ENCODE measurements around the gene MUS81. TPM values are rescaled to one million over a fixed set of nuclear protein-coding genes. Genes with fewer than 3 reads are reported as not detected.

Gene MUS81
- total RNA-seq, 2 donors from 2014 or later: 64.3 to 68.6 TPM

DNA sequence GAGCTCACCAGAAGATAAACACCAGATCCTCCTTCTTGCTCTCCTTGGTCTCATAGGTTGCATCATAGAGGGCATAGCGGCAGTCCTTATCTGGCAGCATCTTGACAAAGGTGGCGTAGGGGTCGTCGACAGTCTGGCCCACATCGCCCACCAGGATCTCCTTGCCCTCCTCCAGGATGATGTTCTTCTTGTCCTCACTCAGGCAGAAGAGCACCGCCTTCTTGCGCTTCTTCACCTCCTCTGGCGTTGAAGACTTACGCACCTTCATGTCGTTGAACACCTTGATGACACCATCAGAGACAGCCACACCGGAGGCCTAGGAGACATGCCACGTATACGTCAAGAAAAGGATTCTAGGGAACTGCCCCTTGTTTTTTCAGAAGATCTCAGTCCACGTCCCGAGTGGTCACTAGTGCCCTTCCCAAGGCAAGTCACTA is 4.3 kb upstream of the MUS81 start:
- Histone ChIP-seq H3K9me3 (no peaks in the 10 kb centered on the region), H3K27me3 (replicated peaks; ENCODE audit: insufficient read depth) (no peaks in the 10 kb centered on the region), H3K36me3 (peaks cover 8 to 35% of the 10 kb centered on the region in 2 donors), H3K4me3 (peak overlapping the region in 1 of 2 donors; percentile 99), H3K27ac (peak overlapping the region in 1 of 2 donors; percentile 94), H3K4me1 (replicated peaks) (peaks cover 5% of the 10 kb centered on the region)
- 85% methylated on average over 15 of the region's 15 CpGs for WGBS
- DNase-seq (ENCODE audit: low spot score): no peak
- intact Hi-C loops (cut with DNase I): loop anchor here (2.0 kb wide), 1 partner anchor 33 kb away; the partner anchor contains the start of gene FIBP
- TF ChIP-seq CTCF (IDR thresholded peaks at IDR 0.05) (no peak), POLR2AphosphoS5 (IDR thresholded peaks at IDR 0.05) (no peak), POLR2A (IDR thresholded peaks at IDR 0.05) (no peak)

GRCh38 chr11:65856689-65857499 is 3.3 kb upstream of the MUS81 start:
- peak; percentile 81 for TF ChIP-seq POLR2AphosphoS5 (IDR thresholded peaks at IDR 0.05)
- peak; percentile 75 for TF ChIP-seq POLR2A (IDR thresholded peaks at IDR 0.05)
- TF ChIP-seq CTCF (IDR thresholded peaks at IDR 0.05): peak in 1 of 4 experiments; percentile 22
- intact Hi-C loops (cut with DNase I): loop anchor here (2.0 kb wide), 1 partner anchor 32 kb away; the partner anchor contains the start of gene FIBP
- WGBS: 2% methylated on average over 52 of the region's 57 CpGs
- Histone ChIP-seq H3K4me3 (peak overlapping the region; percentile 99), H3K36me3 (peaks cover 8 to 26% of the 10 kb centered on the region in 2 donors), H3K4me1 (replicated peaks) (peaks cover 12% of the 10 kb centered on the region), H3K9me3 (no peaks in the 10 kb centered on the region), H3K27me3 (replicated peaks; ENCODE audit: insufficient read depth) (no peaks in the 10 kb centered on the region), H3K27ac (peak overlapping the region; percentile 94 to 96)
- DNase-seq (ENCODE audit: low spot score): peak; percentile 84

GRCh38 chr11:65857500-65857852 is 2.8 kb upstream of the MUS81 start:
- intact Hi-C loops (cut with DNase I): loop anchor here (2.0 kb wide), 1 partner anchor 31 kb away; the partner anchor contains the start of gene FIBP
- DNase-seq (ENCODE audit: low spot score): no peak
- no peaks in the 10 kb centered on the region for H3K27me3 ChIP-seq (replicated peaks; ENCODE audit: insufficient read depth)
- H3K36me3 ChIP-seq: peaks cover 8 to 28% of the 10 kb centered on the region in 2 donors
- H3K27ac ChIP-seq: peak overlapping the region; percentile 94 to 96
- no peaks in the 10 kb centered on the region for H3K9me3 ChIP-seq
- peaks cover 12% of the 10 kb centered on the region for H3K4me1 ChIP-seq (replicated peaks)
- H3K4me3 ChIP-seq: peak overlapping the region; percentile 99
- 0% methylated on average over 24 of the region's 49 CpGs for WGBS
- TF ChIP-seq CTCF (IDR thresholded peaks at IDR 0.05) (no peak), POLR2AphosphoS5 (IDR thresholded peaks at IDR 0.05) (no peak), POLR2A (IDR thresholded peaks at IDR 0.05) (no peak)

DNA sequence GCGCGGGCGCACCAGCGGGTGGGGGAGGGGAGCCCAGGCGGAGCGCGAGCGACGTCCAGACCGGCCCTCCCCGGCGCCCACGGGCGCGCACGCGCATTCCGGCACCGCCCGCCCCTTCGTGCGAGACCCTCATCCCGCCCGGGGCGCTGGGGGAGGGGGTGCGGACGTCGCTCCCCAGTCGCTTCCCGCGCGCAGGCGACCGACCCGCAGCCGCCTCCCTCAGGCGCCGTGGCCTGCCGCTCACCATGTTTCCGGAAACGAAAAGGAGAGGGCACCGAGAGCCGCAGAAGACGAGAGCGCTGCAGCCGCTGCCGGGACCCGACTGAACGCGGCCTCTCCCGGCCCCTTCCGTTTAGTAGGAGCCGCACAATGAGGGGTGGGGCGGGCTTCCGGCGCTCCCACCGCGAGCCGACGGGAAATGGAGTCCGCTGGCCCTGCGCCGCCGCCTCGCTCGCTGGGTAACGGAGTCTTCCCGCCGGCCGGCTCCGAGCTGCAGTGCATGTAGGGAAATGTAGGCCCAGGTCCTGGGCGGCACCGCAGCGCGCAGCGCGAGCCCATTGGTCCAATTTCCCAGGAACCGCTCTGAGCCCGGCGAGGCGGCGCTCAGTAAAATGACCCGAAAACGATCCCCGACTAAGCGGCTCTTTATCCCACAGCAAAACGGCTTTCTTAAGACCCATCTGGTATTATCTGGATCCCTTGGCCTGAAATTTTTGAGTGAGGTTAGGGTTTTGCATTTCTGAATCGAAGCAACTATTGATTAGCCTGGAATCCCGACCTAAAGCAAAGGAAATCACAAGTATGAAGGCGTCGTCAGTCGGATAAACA is 2.2 kb upstream of the MUS81 start, which contains the start of gene CFL1:
CFL1 (minus strand) TSS at position 328 of the 828 bp plus-strand sequence; CDS start at position 247, 81 bp downstream.
- no peaks in the 10 kb centered on the region for H3K9me3 ChIP-seq
- DNase-seq (ENCODE audit: low spot score): peak; percentile 99
- H3K27me3 ChIP-seq (replicated peaks; ENCODE audit: insufficient read depth): no peaks in the 10 kb centered on the region
- H3K36me3 ChIP-seq: peaks cover 8 to 34% of the 10 kb centered on the region in 2 donors
- H3K4me1 ChIP-seq (replicated peaks): peaks cover 12% of the 10 kb centered on the region
- WGBS: under 1% methylated on average over 67 of the region's 92 CpGs
- TF ChIP-seq CTCF (IDR thresholded peaks at IDR 0.05) (no peak), POLR2A (IDR thresholded peaks at IDR 0.05) (peak; percentile 97), POLR2AphosphoS5 (IDR thresholded peaks at IDR 0.05) (peak; percentile 99)
- intact Hi-C loops (cut with DNase I): loop anchor here (2.0 kb wide), 2 partner anchors 15 to 31 kb away; partner anchors contain the start of genes EFEMP2 and FIBP
- H3K4me3 ChIP-seq: peak within 1 kb of the TSS; percentile 99
- H3K27ac ChIP-seq: peak within 1 kb of the TSS; percentile 94 to 96
